ENCODE results near the gene PLEK.
A peak's percentile ranks its signal among the peaks of the same experiment; 100 is the strongest.

DNA sequence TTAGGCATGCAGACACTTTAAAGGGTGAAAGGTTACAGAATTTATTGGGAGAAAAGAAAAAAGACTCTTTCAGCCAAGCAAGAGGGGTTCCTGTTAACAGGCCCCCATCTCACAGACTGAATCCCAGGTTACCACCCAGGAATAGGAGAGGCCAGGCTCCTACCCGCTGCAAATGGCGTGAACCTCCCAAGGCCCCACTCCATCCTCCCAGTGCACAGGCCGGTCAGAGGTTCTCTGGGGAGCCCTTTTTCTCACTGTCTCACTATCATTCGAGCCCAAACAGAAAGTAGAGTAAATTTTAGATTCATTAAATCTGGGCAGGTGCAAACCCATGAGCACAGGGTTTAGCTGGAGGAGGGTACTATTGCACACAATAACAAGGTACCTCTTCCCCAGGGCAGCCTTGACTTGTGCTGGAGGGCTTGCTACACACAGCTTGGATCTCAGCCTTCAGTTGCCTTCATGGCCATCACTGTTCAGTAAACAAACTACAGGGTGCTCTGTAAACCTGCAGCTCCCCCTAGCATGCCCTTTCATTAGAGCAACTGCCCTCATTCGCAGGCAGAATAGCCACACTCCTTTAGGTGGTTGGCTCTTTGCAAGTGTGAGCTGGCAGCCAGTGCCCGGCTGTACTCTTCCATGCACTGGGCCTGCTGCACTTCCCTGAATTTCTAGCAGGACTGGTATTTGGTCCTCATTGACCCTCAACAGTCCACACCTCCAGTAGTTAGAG, 7.3 kb upstream of the PLEK start:
- TF ChIP-seq CTCF (IDR thresholded peaks at IDR 0.05): peak in 1 of 3 experiments; percentile 21
- TF ChIP-seq POLR2A (IDR thresholded peaks at IDR 0.05): no peak
